ENCODE data around the gene MON1B. TPM values are rescaled to one million over a fixed set of nuclear protein-coding genes. Genes with fewer than 3 reads are reported as not detected.

The MON1B gene
- 11.6 and 12.2 TPM in 2 replicates for polyA plus RNA-seq
- 15.1 and 15.9 TPM in 2 replicates for polyA minus RNA-seq

DNA sequence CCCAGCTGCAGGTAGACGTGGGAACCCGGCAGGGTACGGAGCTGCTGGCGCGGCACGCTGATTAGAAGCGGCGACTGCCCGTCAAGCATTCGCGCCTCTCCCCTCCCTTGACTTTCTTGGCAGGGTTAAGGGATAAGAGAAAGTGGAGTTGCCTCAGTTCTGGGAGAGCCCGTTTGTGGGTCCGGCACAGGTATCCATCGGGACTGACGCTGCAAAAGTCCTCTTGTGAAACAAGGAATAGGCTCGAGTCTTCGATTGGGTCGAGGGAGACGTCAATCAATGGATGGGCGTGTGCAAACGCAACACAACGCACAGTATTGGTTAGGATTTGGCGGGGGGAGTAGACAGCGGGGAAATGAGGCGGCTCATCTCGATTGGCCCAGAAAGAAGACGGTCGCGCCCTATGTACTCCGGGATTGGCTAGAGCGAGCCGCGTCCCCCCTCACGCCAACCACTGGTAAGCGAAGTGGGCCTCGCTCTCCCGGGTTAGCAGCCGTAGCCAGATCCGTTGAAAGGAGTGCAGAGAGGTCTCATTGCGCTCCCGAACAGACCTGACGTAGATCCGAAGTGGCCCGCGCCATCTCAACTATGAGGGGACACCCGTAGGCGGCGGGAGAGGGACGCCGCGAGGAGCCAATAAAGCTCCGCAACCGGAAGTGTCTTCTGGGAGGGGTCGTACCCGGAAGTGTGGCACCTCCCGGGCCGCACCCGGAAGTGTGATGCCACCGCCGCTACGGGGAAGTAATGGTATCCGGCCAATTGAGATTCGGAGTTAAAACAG lies at the start of gene MON1B:
Gene MON1B, plus strand, starts transcription at position 713 of the 781 bp plus-strand sequence. CDS start 296 bp downstream, outside the sequence.
- H2AFZ ChIP-seq (ENCODE audit: low read depth, low read length): peak within 1 kb of the TSS; percentile 96
- H3K9ac ChIP-seq (ENCODE audit: low read length): peak within 1 kb of the TSS; percentile 85
- H4K20me1 ChIP-seq (ENCODE audit: insufficient read depth): no peaks in the 10 kb centered on the region
- H3K27ac ChIP-seq (ENCODE audit: low read length): peak within 1 kb of the TSS; percentile 94
- H3K36me3 ChIP-seq (ENCODE audit: insufficient read depth, low read length): no peaks in the 10 kb centered on the region
- H3K4me3 ChIP-seq (ENCODE audit: low read length): peak within 1 kb of the TSS; percentile 96
- no peaks in the 10 kb centered on the region for H3K27me3 ChIP-seq (ENCODE audit: insufficient read depth, low read depth, low read length)
- H3F3A ChIP-seq (ENCODE audit: insufficient read depth, low read length, poor library complexity, severe bottlenecking): no peaks in the 10 kb centered on the region
- no peaks in the 10 kb centered on the region for H3K9me2 ChIP-seq (ENCODE audit: insufficient read depth, low read length)
- peaks cover 20% of the 10 kb centered on the region for H3K79me2 ChIP-seq (replicated peaks; ENCODE audit: insufficient read depth, low read length)
- peak; percentile 64 for TF ChIP-seq TAF1 (IDR thresholded peaks at IDR 0.05; ENCODE audit: low read depth)
- TF ChIP-seq SMC3 (conservative IDR thresholded peaks at IDR 0.05; ENCODE audit: poor library complexity): no peak
- peak; percentile 51 for TF ChIP-seq MXI1 (conservative IDR thresholded peaks at IDR 0.05; ENCODE audit: poor library complexity, severe bottlenecking)
- peak; percentile 45 for TF ChIP-seq EP300 (conservative IDR thresholded peaks at IDR 0.05; ENCODE audit: poor library complexity, severe bottlenecking)
- TF ChIP-seq POLR2AphosphoS5 (IDR thresholded peaks at IDR 0.05): peak; percentile 79
- TF ChIP-seq REST (IDR thresholded peaks at IDR 0.05; ENCODE audit: borderline replicate concordance): peak; percentile 84
- H3K4me2 ChIP-seq (ENCODE audit: low read length): peak within 1 kb of the TSS; percentile 77
- no peaks in the 10 kb centered on the region for H3K9me3 ChIP-seq (ENCODE audit: low read length)

- Histone ChIP-seq H4K20me1 (ENCODE audit: insufficient read depth) (no peaks in the 10 kb centered on the region), H3K9me2 (ENCODE audit: insufficient read depth, low read length) (no peaks in the 10 kb centered on the region), H3K27me3 (ENCODE audit: insufficient read depth, low read depth, low read length) (no peaks in the 10 kb centered on the region), H3K4me2 (ENCODE audit: low read length) (no peak overlapping the region), H3K79me2 (replicated peaks; ENCODE audit: insufficient read depth, low read length) (no peaks in the 10 kb centered on the region), H3K9ac (ENCODE audit: low read length) (no peak overlapping the region), H3K4me3 (ENCODE audit: low read length) (no peak overlapping the region), H2AFZ (ENCODE audit: low read depth, low read length) (no peak overlapping the region), H3F3A (ENCODE audit: insufficient read depth, low read length, poor library complexity, severe bottlenecking) (no peaks in the 10 kb centered on the region), H3K36me3 (ENCODE audit: insufficient read depth, low read length) (no peaks in the 10 kb centered on the region), H3K9me3 (ENCODE audit: low read length) (peaks cover 6% of the 10 kb centered on the region), H3K27ac (ENCODE audit: low read length) (no peak overlapping the region)
- TF ChIP-seq EZH2 (IDR thresholded peaks at IDR 0.05; ENCODE audit: borderline replicate concordance, insufficient read depth, low read length, poor library complexity, severe bottlenecking) (no peak), EP300 (conservative IDR thresholded peaks at IDR 0.05; ENCODE audit: poor library complexity, severe bottlenecking) (no peak), POLR2AphosphoS5 (IDR thresholded peaks at IDR 0.05) (no peak), REST (IDR thresholded peaks at IDR 0.05; ENCODE audit: borderline replicate concordance) (no peak), SMC3 (conservative IDR thresholded peaks at IDR 0.05; ENCODE audit: poor library complexity) (no peak), RAD21 (conservative IDR thresholded peaks at IDR 0.05) (no peak), MXI1 (conservative IDR thresholded peaks at IDR 0.05; ENCODE audit: poor library complexity, severe bottlenecking) (no peak), TAF1 (IDR thresholded peaks at IDR 0.05; ENCODE audit: low read depth) (no peak)
- TF ChIP-seq, protein P1, sequence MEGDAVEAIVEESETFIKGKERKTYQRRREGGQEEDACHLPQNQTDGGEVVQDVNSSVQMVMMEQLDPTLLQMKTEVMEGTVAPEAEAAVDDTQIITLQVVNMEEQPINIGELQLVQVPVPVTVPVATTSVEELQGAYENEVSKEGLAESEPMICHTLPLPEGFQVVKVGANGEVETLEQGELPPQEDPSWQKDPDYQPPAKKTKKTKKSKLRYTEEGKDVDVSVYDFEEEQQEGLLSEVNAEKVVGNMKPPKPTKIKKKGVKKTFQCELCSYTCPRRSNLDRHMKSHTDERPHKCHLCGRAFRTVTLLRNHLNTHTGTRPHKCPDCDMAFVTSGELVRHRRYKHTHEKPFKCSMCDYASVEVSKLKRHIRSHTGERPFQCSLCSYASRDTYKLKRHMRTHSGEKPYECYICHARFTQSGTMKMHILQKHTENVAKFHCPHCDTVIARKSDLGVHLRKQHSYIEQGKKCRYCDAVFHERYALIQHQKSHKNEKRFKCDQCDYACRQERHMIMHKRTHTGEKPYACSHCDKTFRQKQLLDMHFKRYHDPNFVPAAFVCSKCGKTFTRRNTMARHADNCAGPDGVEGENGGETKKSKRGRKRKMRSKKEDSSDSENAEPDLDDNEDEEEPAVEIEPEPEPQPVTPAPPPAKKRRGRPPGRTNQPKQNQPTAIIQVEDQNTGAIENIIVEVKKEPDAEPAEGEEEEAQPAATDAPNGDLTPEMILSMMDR (IDR thresholded peaks at IDR 0.05; ENCODE audit: poor library complexity, severe bottlenecking): no peak
Observed at GRCh38 chr16:77143364-77143763, 47.6 kb upstream of the MON1B start.

All from neural cell (in vitro differentiated cells).